RWPE1 (cell line): ENCODE results near the gene C1QTNF8.

Source experiments
- CTCF ChIA-PET: fragments of 350-600 bp; sonication (Branson Sonifier 250); formaldehyde crosslinking; extraction: SDS; loops from one replicate; lab custom pipeline; 2021; lab: Yijun Ruan, JAX
- POLR2A ChIA-PET: fragments of 400-600 bp; formaldehyde crosslinking; extraction: SDS; loops from one replicate; lab custom pipeline; 2020; ENCODE audit warnings: antibody characterized with exemption; ENCODE audit not compliant: low non-redundant PET; lab: Yijun Ruan, JAX
- DNase-seq: peaks from one replicate; pipeline ENCODE4 v3.0.0; 2012; ENCODE audit warnings: low spot score
- H3K27ac ChIP-seq: fragments of 450-650 bp; 2 replicates; pipeline ENCODE4 v1.5.1; 2017
- CTCF ChIP-seq: fragments of 450-650 bp; conservative IDR thresholded peaks from 2 replicates; pipeline ENCODE4 v1.5.1; 2017; ENCODE audit warnings: low read depth, mild to moderate bottlenecking

Gene C1QTNF8

GRCh38 chr16:1045310-1045992, 50.6 kb downstream of the C1QTNF8 start:
- CTCF ChIA-PET: interaction anchor here (1.8 to 2.6 kb wide), 2 partner anchors 9 to 11 kb away, joined by 5 to 11 read pairs; no protein-coding TSS in a partner anchor
- no peak overlapping the region for H3K27ac ChIP-seq
- POLR2A ChIA-PET: no interaction called here
- TF ChIP-seq CTCF: no peak
- no peak for DNase-seq

GRCh38 chr16:1044460-1045309, 51.4 kb downstream of the C1QTNF8 start:
- ChIA-PET CTCF (interaction anchor here (1.8 to 2.6 kb wide), 2 partner anchors 10 to 12 kb away, joined by 5 to 11 read pairs; no protein-coding TSS in a partner anchor), POLR2A (no interaction called here)
- no peak for DNase-seq
- no peak overlapping the region for H3K27ac ChIP-seq
- TF ChIP-seq CTCF: no peak

- ChIA-PET POLR2A (no interaction called here), CTCF (interaction anchor here (1.8 to 2.6 kb wide), 2 partner anchors 11 to 13 kb away, joined by 5 to 11 read pairs; no protein-coding TSS in a partner anchor)
- no peak overlapping the region for H3K27ac ChIP-seq
- no peak for TF ChIP-seq CTCF
- no peak for DNase-seq
These were observed 52.1 kb downstream of the C1QTNF8 start for GRCh38 chr16:1043881-1044451.

- CTCF ChIA-PET: no interaction called here
- no peak for TF ChIP-seq CTCF
- POLR2A ChIA-PET: no interaction called here
- no peak for DNase-seq
- no peak overlapping the region for H3K27ac ChIP-seq
These were observed 53.2 kb downstream of the C1QTNF8 start for GRCh38 chr16:1042866-1043265.

- TF ChIP-seq CTCF: no peak
- no peak for DNase-seq
- POLR2A ChIA-PET: no interaction called here
- no peak overlapping the region for H3K27ac ChIP-seq
- CTCF ChIA-PET: no interaction called here
These were observed 53.8 kb downstream of the C1QTNF8 start for GRCh38 chr16:1042049-1042744.
